Kidney epithelial cell (primary cell): Measurements from ENCODE around the gene CATSPERD. TPM values are rescaled to one million over a fixed set of nuclear protein-coding genes. Genes with fewer than 3 reads are reported as not detected.

Experiments
- DNase-seq: peaks from one replicate; pipeline ENCODE4 v3.0.0-alpha.2; 2010; ENCODE audit warnings: low read depth
- H3K27me3 ChIP-seq: 2 replicates; pipeline ENCODE4 v1.6.0; 2011; ENCODE audit warnings: low read length; ENCODE audit not compliant: control insufficient read depth, insufficient read depth
- H3K36me3 ChIP-seq: 2 replicates; pipeline ENCODE4 v1.5.1; 2011; ENCODE audit warnings: low read length; ENCODE audit not compliant: control insufficient read depth, insufficient read depth
- H3K4me3 ChIP-seq: 2 replicates; pipeline ENCODE4 v1.5.1; 2011; ENCODE audit warnings: low read depth, mild to moderate bottlenecking, control low read depth, low read length
- total RNA-seq: library from RNA; depleted of rRNA; stranded (reverse); fragments of >200 nt; gene quantifications from 2 replicates; pipeline ENCODE4 v1.2.3, GENCODE V29; 2015
- TF ChIP-seq, protein P1 (sequence below): IDR thresholded peaks from 2 replicates; pipeline ENCODE4 v1.5.1; 2011; ENCODE audit warnings: mild to moderate bottlenecking, moderate library complexity, low read length, control low read depth, inconsistent platforms; ENCODE audit not compliant: insufficient read depth, poor library complexity, severe bottlenecking

CATSPERD gene
- total RNA-seq: not detected in 2 replicates

DNA sequence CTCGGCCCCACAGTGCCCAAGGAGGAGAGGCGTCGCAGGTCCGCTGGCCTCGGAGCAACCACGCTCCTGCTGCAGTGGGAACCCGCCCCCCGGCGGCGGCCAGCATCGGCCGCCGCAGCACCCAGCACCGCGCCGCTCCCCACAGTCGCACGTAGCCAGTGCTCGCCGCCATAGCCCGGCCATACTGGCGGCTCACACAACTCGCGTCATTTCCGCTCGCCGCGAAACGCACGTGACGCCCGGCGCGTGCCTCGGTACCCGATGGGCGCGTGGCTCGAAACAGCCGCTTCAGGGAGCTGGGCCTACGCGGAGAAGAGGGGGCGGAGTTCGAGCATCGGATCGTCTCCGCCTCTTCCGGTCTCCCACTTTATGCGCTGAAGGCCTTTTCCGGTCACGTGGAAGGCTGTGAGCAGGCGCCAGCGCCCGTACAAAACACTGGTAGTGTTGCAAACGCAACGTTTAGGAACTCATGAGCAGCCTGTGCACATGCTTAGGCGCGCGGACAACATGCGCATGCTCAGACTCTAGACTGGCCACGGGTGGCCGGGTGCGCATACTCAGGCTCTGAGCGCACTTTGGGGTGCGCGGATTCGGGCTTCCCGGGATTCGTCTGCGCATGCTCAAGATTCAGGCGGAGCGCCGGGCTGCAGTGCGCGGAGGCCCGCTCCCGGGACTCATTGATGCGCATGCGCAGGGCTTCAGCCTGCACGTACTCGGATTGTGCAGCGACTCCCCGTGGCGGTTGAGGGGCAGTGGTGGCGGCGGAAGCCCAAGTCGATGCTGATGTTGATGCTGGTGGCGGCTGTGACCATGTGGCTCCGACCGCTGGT, at the start of gene CATSPERD, which contains the start of gene LONP1:
Gene CATSPERD (plus strand): TSS at position 677 of the 830 bp plus-strand sequence. CDS start 101 bp downstream, at position 778.
Gene LONP1 (minus strand): TSS at position 186 of the 830 bp plus-strand sequence. CDS start 14 bp downstream, at position 172.
- TF ChIP-seq, protein P1, sequence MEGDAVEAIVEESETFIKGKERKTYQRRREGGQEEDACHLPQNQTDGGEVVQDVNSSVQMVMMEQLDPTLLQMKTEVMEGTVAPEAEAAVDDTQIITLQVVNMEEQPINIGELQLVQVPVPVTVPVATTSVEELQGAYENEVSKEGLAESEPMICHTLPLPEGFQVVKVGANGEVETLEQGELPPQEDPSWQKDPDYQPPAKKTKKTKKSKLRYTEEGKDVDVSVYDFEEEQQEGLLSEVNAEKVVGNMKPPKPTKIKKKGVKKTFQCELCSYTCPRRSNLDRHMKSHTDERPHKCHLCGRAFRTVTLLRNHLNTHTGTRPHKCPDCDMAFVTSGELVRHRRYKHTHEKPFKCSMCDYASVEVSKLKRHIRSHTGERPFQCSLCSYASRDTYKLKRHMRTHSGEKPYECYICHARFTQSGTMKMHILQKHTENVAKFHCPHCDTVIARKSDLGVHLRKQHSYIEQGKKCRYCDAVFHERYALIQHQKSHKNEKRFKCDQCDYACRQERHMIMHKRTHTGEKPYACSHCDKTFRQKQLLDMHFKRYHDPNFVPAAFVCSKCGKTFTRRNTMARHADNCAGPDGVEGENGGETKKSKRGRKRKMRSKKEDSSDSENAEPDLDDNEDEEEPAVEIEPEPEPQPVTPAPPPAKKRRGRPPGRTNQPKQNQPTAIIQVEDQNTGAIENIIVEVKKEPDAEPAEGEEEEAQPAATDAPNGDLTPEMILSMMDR: peak; percentile 97
- Histone ChIP-seq H3K4me3 (peak within 1 kb of the TSS; percentile 88), H3K27me3 (no peaks in the 10 kb centered on the region), H3K36me3 (no peaks in the 10 kb centered on the region)
- peak; percentile 92 for DNase-seq

DNA sequence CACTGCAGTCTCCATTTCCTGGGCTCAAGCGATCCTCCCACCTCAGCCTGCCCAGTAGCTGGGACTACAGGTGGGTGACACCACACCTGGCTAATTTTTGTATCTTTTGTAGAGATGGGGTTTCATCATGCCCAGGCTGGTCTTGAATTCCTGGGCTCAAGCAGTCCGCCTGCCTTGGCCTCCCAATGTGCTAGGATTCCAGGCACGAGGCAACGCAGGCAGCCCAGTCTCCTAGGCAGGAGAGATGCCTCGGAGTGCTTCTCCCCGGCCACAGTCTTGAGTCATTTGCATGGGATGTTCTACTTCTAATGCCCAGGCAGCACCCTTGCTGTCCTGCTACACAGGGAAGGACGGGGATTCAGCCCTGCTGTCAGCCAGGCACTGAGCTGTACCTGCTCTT, 48.8 kb upstream of the CATSPERD start:
- Histone ChIP-seq H3K36me3 (peaks cover 5% of the 10 kb centered on the region), H3K4me3 (no peak overlapping the region), H3K27me3 (no peaks in the 10 kb centered on the region)
- no peak for DNase-seq
- TF ChIP-seq, protein P1: no peak

- DNase-seq: no peak
- TF ChIP-seq, protein P1: no peak
- Histone ChIP-seq H3K36me3 (peaks cover 3% of the 10 kb centered on the region), H3K27me3 (no peaks in the 10 kb centered on the region), H3K4me3 (no peak overlapping the region)
These were observed 47.6 kb upstream of the CATSPERD start for GRCh38 chr19:5672708-5673459.

DNA sequence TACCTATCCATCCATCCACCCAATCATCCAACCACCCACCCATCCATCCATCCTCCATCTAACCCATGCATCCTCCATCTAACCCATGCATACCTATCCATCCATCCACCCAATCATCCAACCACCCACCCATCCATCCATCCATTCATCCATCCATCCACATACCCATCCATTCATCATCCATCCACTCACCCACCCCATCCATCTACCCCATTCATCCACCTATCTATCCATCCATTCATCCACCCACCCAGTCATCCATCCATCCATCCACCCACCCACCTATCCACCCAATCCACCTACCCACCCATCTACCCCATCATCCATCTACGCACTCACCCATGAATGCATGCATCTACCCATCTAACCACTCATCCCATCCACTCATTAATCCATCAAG, 46.7 kb upstream of the CATSPERD start:
- no peak overlapping the region for H3K4me3 ChIP-seq
- H3K36me3 ChIP-seq: peaks cover 3% of the 10 kb centered on the region
- TF ChIP-seq, protein P1: no peak
- no peak for DNase-seq
- H3K27me3 ChIP-seq: no peaks in the 10 kb centered on the region

- Histone ChIP-seq H3K27me3 (no peaks in the 10 kb centered on the region), H3K36me3 (no peaks in the 10 kb centered on the region), H3K4me3 (no peak overlapping the region)
- TF ChIP-seq, protein P1: no peak
- DNase-seq: no peak
These were observed 45.7 kb upstream of the CATSPERD start for GRCh38 chr19:5674714-5675113.
